ENCODE results near the gene NFKBIZ. TPM values are rescaled to one million over a fixed set of nuclear protein-coding genes. Genes with fewer than 3 reads are reported as not detected.

The NFKBIZ gene
- total and polyA plus RNA-seq, 9 of the 15 experiments (the other 6 are each of a cell fraction or from before 2014, with no cell fraction given) = 1.2 to 13.7 (median 5.7) TPM

DNA sequence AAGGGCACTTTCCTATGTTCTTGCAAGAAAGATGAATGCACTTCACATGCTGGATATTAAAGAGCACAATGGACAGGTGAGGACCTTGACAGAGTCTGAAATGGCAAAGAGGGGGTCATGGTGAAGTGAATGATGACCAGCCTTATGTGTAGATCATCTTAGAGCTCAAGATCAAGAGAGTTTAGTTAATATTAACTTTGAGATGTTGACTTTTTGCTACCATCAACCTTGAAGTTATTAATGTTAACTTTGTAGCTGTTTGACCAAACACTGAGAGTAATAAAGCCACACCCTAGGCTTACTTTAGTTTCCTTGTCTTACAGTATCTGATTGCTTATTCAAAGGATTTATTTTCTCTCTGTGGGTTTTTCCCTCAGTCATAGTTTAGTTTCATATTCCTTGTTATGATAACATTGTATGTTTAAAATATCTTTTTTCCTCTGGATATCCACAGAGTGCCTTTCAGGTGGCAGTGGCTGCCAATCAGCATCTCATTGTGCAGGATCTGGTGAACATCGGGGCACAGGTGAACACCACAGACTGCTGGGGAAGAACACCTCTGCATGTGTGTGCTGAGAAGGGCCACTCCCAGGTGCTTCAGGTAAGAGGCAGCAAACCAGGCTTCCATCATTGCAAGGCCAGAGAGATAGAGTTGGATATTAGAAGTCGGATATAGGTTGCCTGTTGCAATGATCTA is 5.4 kb downstream of the NFKBIZ start:
- POLR2A ChIA-PET = interaction anchor here (0.6 kb wide), 1 partner anchor 27 kb away, joined by 3 read pairs; no protein-coding TSS in a partner anchor
- CTCF ChIA-PET (ENCODE audit: low intra/inter-chr PET ratio) = no interaction called here
- Histone ChIP-seq H3K9me3 (replicated peaks; ENCODE audit: control insufficient read depth, insufficient read depth, low read depth, low read length) (no peaks in the 10 kb centered on the region), H3K4me2 (ENCODE audit: insufficient read depth, low read length) (no peak overlapping the region), H3K36me3 (ENCODE audit: control insufficient read depth, insufficient read depth, low read length) (peaks cover 78% of the 10 kb centered on the region), H3K9ac (ENCODE audit: insufficient read depth in 1 of 2, low read depth in 2 of 2, low read length in 2 of 2) (no peak overlapping the region), H4K20me1 (replicated peaks; ENCODE audit: control insufficient read depth, insufficient read depth, low read length) (peaks cover 6% of the 10 kb centered on the region; the same call in 1 of the 2 replicates), H3K4me1 (replicated peaks in 1 of 2; ENCODE audit: control insufficient read depth in 2 of 2, insufficient read depth in 2 of 2, low read length in 2 of 2) (peaks cover 2 to 3% of the 10 kb centered on the region in 2 experiments; a peak in 2 of 5 replicates), H3K27me3 (ENCODE audit: control insufficient read depth in 2 of 2, insufficient read depth in 2 of 2, low read length in 2 of 2) (no peaks in the 10 kb centered on the region), H3K9me1 (ENCODE audit: control insufficient read depth, insufficient read depth, low read length) (no peaks in the 10 kb centered on the region), H2AFZ (ENCODE audit: low read depth, low read length) (no peak overlapping the region), H3K27ac (ENCODE audit: extremely low read depth, low read depth, low read length) (no peak overlapping the region), H3K79me2 (ENCODE audit: control insufficient read depth, insufficient read depth, low read length) (peaks cover 23% of the 10 kb centered on the region), H3K4me3 (no peak overlapping the region)
- WGBS (ENCODE audit: insufficient coverage, low coverage, missing lambda C conversion rate) = 96% methylated on average over 2 of the region's 2 CpGs
- BruUV-seq (replicated peaks) = no TSS peak
- in situ Hi-C loops (cut with MboI) = no loop called here
- intact Hi-C loops (cut with micrococcal nuclease) = no loop called here
- no peak for FAIRE-seq
- no peak for DNase-seq (ENCODE audit: extremely low read depth in 1 of 4, low spot score in 3 of 4)
- no peak for ATAC-seq
- TF ChIP-seq MTF1 (CRISPR knock-in tag; IDR thresholded peaks at IDR 0.05; ENCODE audit: borderline replicate concordance) (no peak), RFX5 (IDR thresholded peaks at IDR 0.05; ENCODE audit: low read depth, low read length) (no peak), POLR2A (conservative IDR thresholded peaks at IDR 0.05) (no peak), ZNF780A (CRISPR knock-in tag; IDR thresholded peaks at IDR 0.05) (no peak), SIN3A (IDR thresholded peaks at IDR 0.05; ENCODE audit: borderline replicate concordance in 2 of 2, control insufficient read depth in 1 of 2, low read depth in 2 of 2, low read length in 2 of 2) (no peak)
- TF ChIP-seq, protein P1, sequence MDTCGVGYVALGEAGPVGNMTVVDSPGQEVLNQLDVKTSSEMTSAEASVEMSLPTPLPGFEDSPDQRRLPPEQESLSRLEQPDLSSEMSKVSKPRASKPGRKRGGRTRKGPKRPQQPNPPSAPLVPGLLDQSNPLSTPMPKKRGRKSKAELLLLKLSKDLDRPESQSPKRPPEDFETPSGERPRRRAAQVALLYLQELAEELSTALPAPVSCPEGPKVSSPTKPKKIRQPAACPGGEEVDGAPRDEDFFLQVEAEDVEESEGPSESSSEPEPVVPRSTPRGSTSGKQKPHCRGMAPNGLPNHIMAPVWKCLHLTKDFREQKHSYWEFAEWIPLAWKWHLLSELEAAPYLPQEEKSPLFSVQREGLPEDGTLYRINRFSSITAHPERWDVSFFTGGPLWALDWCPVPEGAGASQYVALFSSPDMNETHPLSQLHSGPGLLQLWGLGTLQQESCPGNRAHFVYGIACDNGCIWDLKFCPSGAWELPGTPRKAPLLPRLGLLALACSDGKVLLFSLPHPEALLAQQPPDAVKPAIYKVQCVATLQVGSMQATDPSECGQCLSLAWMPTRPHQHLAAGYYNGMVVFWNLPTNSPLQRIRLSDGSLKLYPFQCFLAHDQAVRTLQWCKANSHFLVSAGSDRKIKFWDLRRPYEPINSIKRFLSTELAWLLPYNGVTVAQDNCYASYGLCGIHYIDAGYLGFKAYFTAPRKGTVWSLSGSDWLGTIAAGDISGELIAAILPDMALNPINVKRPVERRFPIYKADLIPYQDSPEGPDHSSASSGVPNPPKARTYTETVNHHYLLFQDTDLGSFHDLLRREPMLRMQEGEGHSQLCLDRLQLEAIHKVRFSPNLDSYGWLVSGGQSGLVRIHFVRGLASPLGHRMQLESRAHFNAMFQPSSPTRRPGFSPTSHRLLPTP (IDR thresholded peaks at IDR 0.05; ENCODE audit: borderline replicate concordance, extremely low read depth, insufficient read length) = no peak
- TF ChIP-seq, protein P2, sequence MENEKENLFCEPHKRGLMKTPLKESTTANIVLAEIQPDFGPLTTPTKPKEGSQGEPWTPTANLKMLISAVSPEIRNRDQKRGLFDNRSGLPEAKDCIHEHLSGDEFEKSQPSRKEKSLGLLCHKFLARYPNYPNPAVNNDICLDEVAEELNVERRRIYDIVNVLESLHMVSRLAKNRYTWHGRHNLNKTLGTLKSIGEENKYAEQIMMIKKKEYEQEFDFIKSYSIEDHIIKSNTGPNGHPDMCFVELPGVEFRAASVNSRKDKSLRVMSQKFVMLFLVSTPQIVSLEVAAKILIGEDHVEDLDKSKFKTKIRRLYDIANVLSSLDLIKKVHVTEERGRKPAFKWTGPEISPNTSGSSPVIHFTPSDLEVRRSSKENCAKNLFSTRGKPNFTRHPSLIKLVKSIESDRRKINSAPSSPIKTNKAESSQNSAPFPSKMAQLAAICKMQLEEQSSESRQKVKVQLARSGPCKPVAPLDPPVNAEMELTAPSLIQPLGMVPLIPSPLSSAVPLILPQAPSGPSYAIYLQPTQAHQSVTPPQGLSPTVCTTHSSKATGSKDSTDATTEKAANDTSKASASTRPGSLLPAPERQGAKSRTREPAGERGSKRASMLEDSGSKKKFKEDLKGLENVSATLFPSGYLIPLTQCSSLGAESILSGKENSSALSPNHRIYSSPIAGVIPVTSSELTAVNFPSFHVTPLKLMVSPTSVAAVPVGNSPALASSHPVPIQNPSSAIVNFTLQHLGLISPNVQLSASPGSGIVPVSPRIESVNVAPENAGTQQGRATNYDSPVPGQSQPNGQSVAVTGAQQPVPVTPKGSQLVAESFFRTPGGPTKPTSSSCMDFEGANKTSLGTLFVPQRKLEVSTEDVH (IDR thresholded peaks at IDR 0.05; ENCODE audit: low read depth, partially characterized antibody) = no peak
- TF ChIP-seq, protein P3, sequence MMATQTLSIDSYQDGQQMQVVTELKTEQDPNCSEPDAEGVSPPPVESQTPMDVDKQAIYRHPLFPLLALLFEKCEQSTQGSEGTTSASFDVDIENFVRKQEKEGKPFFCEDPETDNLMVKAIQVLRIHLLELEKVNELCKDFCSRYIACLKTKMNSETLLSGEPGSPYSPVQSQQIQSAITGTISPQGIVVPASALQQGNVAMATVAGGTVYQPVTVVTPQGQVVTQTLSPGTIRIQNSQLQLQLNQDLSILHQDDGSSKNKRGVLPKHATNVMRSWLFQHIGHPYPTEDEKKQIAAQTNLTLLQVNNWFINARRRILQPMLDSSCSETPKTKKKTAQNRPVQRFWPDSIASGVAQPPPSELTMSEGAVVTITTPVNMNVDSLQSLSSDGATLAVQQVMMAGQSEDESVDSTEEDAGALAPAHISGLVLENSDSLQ (IDR thresholded peaks at IDR 0.05) = no peak
- TF ChIP-seq, protein P4, sequence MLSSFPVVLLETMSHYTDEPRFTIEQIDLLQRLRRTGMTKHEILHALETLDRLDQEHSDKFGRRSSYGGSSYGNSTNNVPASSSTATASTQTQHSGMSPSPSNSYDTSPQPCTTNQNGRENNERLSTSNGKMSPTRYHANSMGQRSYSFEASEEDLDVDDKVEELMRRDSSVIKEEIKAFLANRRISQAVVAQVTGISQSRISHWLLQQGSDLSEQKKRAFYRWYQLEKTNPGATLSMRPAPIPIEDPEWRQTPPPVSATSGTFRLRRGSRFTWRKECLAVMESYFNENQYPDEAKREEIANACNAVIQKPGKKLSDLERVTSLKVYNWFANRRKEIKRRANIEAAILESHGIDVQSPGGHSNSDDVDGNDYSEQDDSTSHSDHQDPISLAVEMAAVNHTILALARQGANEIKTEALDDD (IDR thresholded peaks at IDR 0.05) = no peak
